HepG2 (cell line): ENCODE measurements around the gene PSMC1. TPM values are rescaled to one million over a fixed set of nuclear protein-coding genes. Genes with fewer than 3 reads are reported as not detected.

Source experiments
- EP300 ChIP-seq, 3 experiments: sonication (generic) in 1 of 3; formaldehyde crosslinking in 1 of 3; IDR thresholded peaks; 2 replicates each; pipeline versions ENCODE4 v1.5.1 to v1.6.1; 2011 to 2020; ENCODE audit warnings: low read depth in 2 of 3, low read length in 2 of 3, borderline replicate concordance in 1 of 3, improper control_type of control experiment in 1 of 3, mild to moderate bottlenecking in 1 of 3, missing genetic modification reagents in 1 of 3, moderate library complexity in 1 of 3
- FOXA1 ChIP-seq, 2 experiments: fragments of 450-650 bp in 1 of 2; sonication (generic) in 1 of 2; formaldehyde crosslinking in 1 of 2; IDR thresholded peaks; 2 replicates each; pipeline versions ENCODE4 v1.4.0 to v1.6.1; 2016 to 2020; ENCODE audit warnings: missing genetic modification reagents in 1 of 2
- HHEX ChIP-seq: IDR thresholded peaks from 2 replicates; pipeline ENCODE4 v1.6.1; 2016; ENCODE audit warnings: control low read depth
- LCORL ChIP-seq, 2 experiments: fragments of 450-650 bp in 1 of 2; sonication (generic) in 1 of 2; formaldehyde crosslinking in 1 of 2; IDR thresholded peaks; 2 replicates each; pipeline versions ENCODE4 v1.5.0 to v1.6.1; 2017 to 2020; ENCODE audit warnings: antibody characterized with exemption in 1 of 2, missing genetic modification reagents in 1 of 2
- MATR3 ChIP-seq: sonication (generic); formaldehyde crosslinking; IDR thresholded peaks from 2 replicates; pipeline ENCODE4 v1.4.0; 2020; ENCODE audit warnings: missing genetic modification reagents
- MTF2 ChIP-seq: sonication (generic); formaldehyde crosslinking; IDR thresholded peaks from 2 replicates; pipeline ENCODE4 v1.5.0; 2020; ENCODE audit warnings: missing genetic modification reagents, borderline replicate concordance
- NR2F6 ChIP-seq, 2 experiments: IDR thresholded peaks; 2 replicates each; pipeline ENCODE4 v1.6.1; 2016; ENCODE audit warnings: antibody characterized with exemption in 1 of 2, mild to moderate bottlenecking in 1 of 2
- ONECUT2 ChIP-seq: sonication (generic); formaldehyde crosslinking; IDR thresholded peaks from 2 replicates; pipeline ENCODE4 v1.4.0; 2020; ENCODE audit warnings: missing genetic modification reagents
- PAXIP1 ChIP-seq: sonication (generic); formaldehyde crosslinking; conservative IDR thresholded peaks from 2 replicates; pipeline ENCODE4 v1.4.0; 2020; ENCODE audit warnings: mild to moderate bottlenecking, missing genetic modification reagents, moderate library complexity
- PHF21A ChIP-seq: sonication (generic); formaldehyde crosslinking; IDR thresholded peaks from 2 replicates; pipeline ENCODE4 v1.5.0; 2020; ENCODE audit warnings: mild to moderate bottlenecking, missing genetic modification reagents
- PITX1 ChIP-seq: sonication (generic); formaldehyde crosslinking; IDR thresholded peaks from 2 replicates; pipeline ENCODE4 v1.5.1; 2020; ENCODE audit warnings: mild to moderate bottlenecking, missing genetic modification reagents
- POGZ ChIP-seq: sonication (generic); formaldehyde crosslinking; IDR thresholded peaks from 2 replicates; pipeline ENCODE4 v1.4.0; 2020; ENCODE audit warnings: mild to moderate bottlenecking, missing genetic modification reagents
- PTBP1 ChIP-seq: fragments of 200-400 bp; formaldehyde crosslinking; IDR thresholded peaks from 2 replicates; pipeline ENCODE4 v1.6.1; 2018; ENCODE audit warnings: low read length, low read depth; ENCODE audit not compliant: poor library complexity, severe bottlenecking
- RARA ChIP-seq: IDR thresholded peaks from 2 replicates; pipeline ENCODE4 v1.6.1; 2016; ENCODE audit warnings: missing genetic modification reagents, missing compliant biosample characterization
- SAP130 ChIP-seq: IDR thresholded peaks from 2 replicates; pipeline ENCODE4 v1.6.1; 2016; ENCODE audit warnings: low read depth
- SIX4 ChIP-seq: sonication (generic); formaldehyde crosslinking; IDR thresholded peaks from 2 replicates; pipeline ENCODE4 v1.4.0; 2020; ENCODE audit warnings: missing genetic modification reagents
- SNAPC2 ChIP-seq: sonication (generic); formaldehyde crosslinking; IDR thresholded peaks from 2 replicates; pipeline ENCODE4 v1.8.1; 2022; ENCODE audit warnings: mild to moderate bottlenecking, missing genetic modification reagents
- SNAPC5 ChIP-seq: sonication (generic); formaldehyde crosslinking; IDR thresholded peaks from 2 replicates; pipeline ENCODE4 v1.8.1; 2023; ENCODE audit warnings: mild to moderate bottlenecking, missing genetic modification reagents, borderline replicate concordance
- TAF15 ChIP-seq: fragments of 200-400 bp; formaldehyde crosslinking; IDR thresholded peaks from one replicate; pipeline ENCODE4 v1.6.1; 2018; ENCODE audit warnings: mild to moderate bottlenecking, low read depth, low read length; ENCODE audit not compliant: poor library complexity, severe bottlenecking
- TEAD3 ChIP-seq: optimal IDR thresholded peaks from 2 replicates; pipeline ENCODE3; 2016; ENCODE audit warnings: borderline replicate concordance
- ZBTB42 ChIP-seq: sonication (generic); formaldehyde crosslinking; IDR thresholded peaks from 2 replicates; pipeline ENCODE4 v1.5.0; 2020; ENCODE audit warnings: mild to moderate bottlenecking, missing genetic modification reagents
- ZNF260 ChIP-seq: sonication (generic); formaldehyde crosslinking; IDR thresholded peaks from 2 replicates; pipeline ENCODE4 v1.4.0; 2020; ENCODE audit warnings: missing genetic modification reagents, low read depth, mild to moderate bottlenecking, borderline replicate concordance
- ZNF547 ChIP-seq: sonication (generic); formaldehyde crosslinking; IDR thresholded peaks from 2 replicates; pipeline ENCODE4 v1.5.1; 2020; ENCODE audit warnings: mild to moderate bottlenecking, missing genetic modification reagents
- ZNF562 ChIP-seq: sonication (generic); formaldehyde crosslinking; IDR thresholded peaks from 2 replicates; pipeline ENCODE4 v1.8.0; 2022; ENCODE audit warnings: missing genetic modification reagents, borderline replicate concordance
- ZNF652 ChIP-seq: IDR thresholded peaks from 2 replicates; pipeline ENCODE4 v1.6.1; 2016; ENCODE audit warnings: low read depth, borderline replicate concordance
- polyA plus RNA-seq, 8 experiments: library from polyadenylated mRNA; depleted of rRNA in 3 of 8; stranded (reverse) in 7 of 8; unstranded in 1 of 8; fragments of >200 nt; fragmentation: Illumina TruSeq in 4 of 8; extraction: Trizol in 4 of 8; gene quantifications; 2 replicates each; pipeline versions ENCODE4 v1.2.1 to v1.2.3, GENCODE V29; 2011 to 2016; ENCODE audit warnings: low read depth in 4 of 8, missing spikeins in 1 of 8, mixed read lengths in 1 of 8; ENCODE audit not compliant: insufficient read depth in 1 of 8
- total RNA-seq, 5 experiments: library from RNA; depleted of rRNA; stranded (reverse); fragments of >200 nt; fragmentation: Illumina TruSeq; extraction: Trizol; gene quantifications; 2 replicates each; pipeline ENCODE4 v1.2.3, GENCODE V29; 2016; ENCODE audit warnings: low read depth in 1 of 5
- TF ChIP-seq, protein P1 (sequence below): sonication (generic); formaldehyde crosslinking; IDR thresholded peaks from 2 replicates; pipeline ENCODE4 v1.5.1; 2020; ENCODE audit warnings: missing genetic modification reagents, mild to moderate bottlenecking, borderline replicate concordance

The PSMC1 gene
- total and polyA plus RNA-seq, 2 of the 13 experiments (the other 11 are each of a cell fraction or from before 2014, with no cell fraction given), result 48.6 to 167 TPM

DNA sequence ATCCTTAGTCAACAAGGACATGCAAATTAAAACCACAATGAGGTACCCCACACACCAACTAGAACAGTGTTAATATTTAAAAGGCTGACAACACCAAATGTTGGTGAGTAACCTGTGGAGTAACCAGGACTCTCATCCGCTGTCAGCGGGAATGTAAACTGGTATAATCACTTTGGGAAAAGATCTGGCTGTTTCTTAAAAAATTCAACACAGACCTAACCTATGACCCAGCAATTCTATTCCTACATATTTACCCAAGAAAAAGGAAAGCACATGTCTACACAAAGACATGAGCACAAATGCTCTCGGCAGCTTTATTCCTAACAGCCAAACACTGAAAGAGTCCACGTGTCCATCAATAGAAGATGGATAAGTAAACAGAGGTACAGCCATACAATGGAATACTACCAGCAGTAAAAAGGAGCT lies 48.8 kb downstream of the PSMC1 start (continued):
- TF ChIP-seq, protein P1, sequence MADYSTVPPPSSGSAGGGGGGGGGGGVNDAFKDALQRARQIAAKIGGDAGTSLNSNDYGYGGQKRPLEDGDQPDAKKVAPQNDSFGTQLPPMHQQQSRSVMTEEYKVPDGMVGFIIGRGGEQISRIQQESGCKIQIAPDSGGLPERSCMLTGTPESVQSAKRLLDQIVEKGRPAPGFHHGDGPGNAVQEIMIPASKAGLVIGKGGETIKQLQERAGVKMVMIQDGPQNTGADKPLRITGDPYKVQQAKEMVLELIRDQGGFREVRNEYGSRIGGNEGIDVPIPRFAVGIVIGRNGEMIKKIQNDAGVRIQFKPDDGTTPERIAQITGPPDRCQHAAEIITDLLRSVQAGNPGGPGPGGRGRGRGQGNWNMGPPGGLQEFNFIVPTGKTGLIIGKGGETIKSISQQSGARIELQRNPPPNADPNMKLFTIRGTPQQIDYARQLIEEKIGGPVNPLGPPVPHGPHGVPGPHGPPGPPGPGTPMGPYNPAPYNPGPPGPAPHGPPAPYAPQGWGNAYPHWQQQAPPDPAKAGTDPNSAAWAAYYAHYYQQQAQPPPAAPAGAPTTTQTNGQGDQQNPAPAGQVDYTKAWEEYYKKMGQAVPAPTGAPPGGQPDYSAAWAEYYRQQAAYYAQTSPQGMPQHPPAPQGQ (CRISPR knock-in tag), result no peak
- 0 out of 2 replicates have a peak, but pooled peaks have one; percentile 17 for TF ChIP-seq PITX1 (CRISPR knock-in tag)
- no peak for TF ChIP-seq ZNF652 (CRISPR knock-in tag)
- no peak for TF ChIP-seq LCORL (IDR thresholded peaks at IDR 0.05)
- peak; percentile 61; the same call in 1 of the 2 replicates for TF ChIP-seq LCORL (CRISPR knock-in tag; IDR thresholded peaks at IDR 0.05)
- TF ChIP-seq SNAPC5, result no peak
- peak; percentile 79 for TF ChIP-seq PAXIP1
- TF ChIP-seq ZNF547 (CRISPR knock-in tag), result no peak
- TF ChIP-seq POGZ (CRISPR knock-in tag), result 0 out of 2 replicates have a peak, but pooled peaks have one; percentile 15
- TF ChIP-seq PTBP1, result no peak
- peak; percentile 78 for TF ChIP-seq SAP130 (CRISPR knock-in tag)
- TF ChIP-seq SIX4 (CRISPR knock-in tag), result peak; percentile 13; the same call in 1 of the 2 replicates
- peak; percentile 43; the same call in 1 of the 2 replicates for TF ChIP-seq RARA
- no peak for TF ChIP-seq ZBTB42 (CRISPR knock-in tag)
- no peak for TF ChIP-seq ZNF260 (CRISPR knock-in tag)
- TF ChIP-seq ZNF562, result no peak
- 0 out of 2 replicates have a peak, but pooled peaks have one; percentile 8 for TF ChIP-seq ONECUT2
- no peak for TF ChIP-seq SNAPC2
- no peak for TF ChIP-seq MATR3 (CRISPR knock-in tag)
- no peak for TF ChIP-seq TAF15
- TF ChIP-seq TEAD3 (CRISPR knock-in tag), result peak; percentile 43
- TF ChIP-seq MTF2 (CRISPR knock-in tag), result no peak
- TF ChIP-seq NR2F6 (IDR thresholded peaks at IDR 0.05), result peak; percentile 31; the same call in 1 of the 2 replicates
- TF ChIP-seq NR2F6 (CRISPR knock-in tag; IDR thresholded peaks at IDR 0.05), result no peak
- 0 out of 2 replicates have a peak, but pooled peaks have one; percentile 57 for TF ChIP-seq HHEX (CRISPR knock-in tag)
- TF ChIP-seq PHF21A, result peak; percentile 20; the same call in 1 of the 2 replicates
- 0 out of 4 replicates have a peak, but pooled peaks of 1 of the 2 experiments have one; percentile 43 for TF ChIP-seq EP300 (IDR thresholded peaks at IDR 0.05; ENCODE audit: low read depth in 2 of 2, low read length in 2 of 2)
- TF ChIP-seq EP300 (CRISPR knock-in tag; IDR thresholded peaks at IDR 0.05; ENCODE audit: borderline replicate concordance), result no peak
- no peak for TF ChIP-seq FOXA1 (IDR thresholded peaks at IDR 0.05)
- peak; percentile 76 for TF ChIP-seq FOXA1 (CRISPR knock-in tag; IDR thresholded peaks at IDR 0.05)
